K562 (cell line): Measurements from ENCODE around the gene FAM168B. TPM values are rescaled to one million over a fixed set of nuclear protein-coding genes. Genes with fewer than 3 reads are reported as not detected.
A peak's percentile ranks its signal among the peaks of the same experiment; 100 is the strongest.

Source experiments
- ASH1L ChIP-seq: fragments of 450-650 bp; IDR thresholded peaks from 2 replicates; pipeline ENCODE4 v1.6.1; 2018; ENCODE audit warnings: borderline replicate concordance, mild to moderate bottlenecking, low read depth; ENCODE audit not compliant: partially characterized antibody
- BRD9 ChIP-seq: fragments of 450-650 bp; IDR thresholded peaks from 2 replicates; pipeline ENCODE4 v1.6.1; 2018; ENCODE audit warnings: low read depth; ENCODE audit not compliant: partially characterized antibody
- E2F3 ChIP-seq: fragments of 250-450 bp; sonication (Bioruptor Pico); IDR thresholded peaks from 2 replicates; pipeline ENCODE4 v1.4.0; 2020; ENCODE audit warnings: mild to moderate bottlenecking
- LARP7 ChIP-seq: fragments of 450-650 bp; IDR thresholded peaks from 2 replicates; pipeline ENCODE4 v1.6.1; 2016
- PHTF2 ChIP-seq: fragments of 250-450 bp; sonication (Bioruptor Pico); IDR thresholded peaks from 2 replicates; pipeline ENCODE4 v1.5.0; 2021; ENCODE audit warnings: mild to moderate bottlenecking
- RBM25 ChIP-seq: fragments of 200-400 bp; formaldehyde crosslinking; IDR thresholded peaks from 2 replicates; pipeline ENCODE4 v1.6.1; 2018; ENCODE audit warnings: low read length, low read depth, moderate library complexity; ENCODE audit not compliant: severe bottlenecking
- SAFB2 ChIP-seq: fragments of 200-400 bp; formaldehyde crosslinking; IDR thresholded peaks from 2 replicates; pipeline ENCODE4 v1.6.1; 2018; ENCODE audit warnings: borderline replicate concordance, low read length, low read depth, moderate library complexity; ENCODE audit not compliant: severe bottlenecking
- ZBTB1 ChIP-seq: sonication (generic); formaldehyde crosslinking; IDR thresholded peaks from 2 replicates; pipeline ENCODE4 v1.8.1; 2023; ENCODE audit warnings: missing genetic modification reagents, low read depth, mild to moderate bottlenecking, borderline replicate concordance
- polyA plus RNA-seq, 8 experiments: library from polyadenylated mRNA; depleted of rRNA in 4 of 8; stranded (reverse) in 5 of 8; unstranded in 3 of 8; fragments of >200 nt; fragmentation: Nextera tagmentation in 2 of 8; fragmentation: Illumina TruSeq in 1 of 8; extraction: Ambion mirVana in 2 of 8; extraction: Trizol in 1 of 8; gene quantifications; 2 replicates each; pipeline versions ENCODE4 v1.2.1 to v1.2.3, GENCODE V29; 2011 to 2014; ENCODE audit warnings: inconsistent platforms in 1 of 8, missing spikeins in 1 of 8
- total RNA-seq, 7 experiments: library from RNA; depleted of rRNA in 6 of 7; stranded (reverse); fragments of >200 nt in 6 of 7; fragmentation: Illumina TruSeq in 2 of 7; extraction: Trizol in 2 of 7; gene quantifications; 2 replicates each; pipeline versions ENCODE4 v1.2.1 to v1.2.3, GENCODE V29; 2011 to 2021; ENCODE audit warnings: low replicate concordance in 1 of 7
- TF ChIP-seq, protein P1 (sequence below): fragments of 250-450 bp; sonication (Bioruptor Pico); IDR thresholded peaks from 2 replicates; pipeline ENCODE4 v1.4.0; 2020
- TF ChIP-seq, protein P2 (sequence below): fragments of 250-450 bp; sonication (Bioruptor Pico); IDR thresholded peaks from 2 replicates; pipeline ENCODE4 v1.8.0; 2022; ENCODE audit warnings: inconsistent platforms, mild to moderate bottlenecking, moderate library complexity, borderline replicate concordance
- TF ChIP-seq, protein P3 (sequence below): fragments of 200-600 bp; sonication (generic); IDR thresholded peaks from one replicate; pipeline ENCODE4 v1.6.1; 2012; ENCODE audit warnings: mild to moderate bottlenecking, low read depth, low read length, inconsistent platforms
- TF ChIP-seq, protein P4 (sequence below): sonication (generic); formaldehyde crosslinking; IDR thresholded peaks from 2 replicates; pipeline ENCODE4 v1.8.0; 2023; ENCODE audit warnings: mild to moderate bottlenecking, missing genetic modification reagents

The FAM168B gene
- total and polyA plus RNA-seq, 9 of the 15 experiments (the other 6 are each of a cell fraction or from before 2014, with no cell fraction given): 3.3 to 76.0 (median 46.1) TPM

DNA sequence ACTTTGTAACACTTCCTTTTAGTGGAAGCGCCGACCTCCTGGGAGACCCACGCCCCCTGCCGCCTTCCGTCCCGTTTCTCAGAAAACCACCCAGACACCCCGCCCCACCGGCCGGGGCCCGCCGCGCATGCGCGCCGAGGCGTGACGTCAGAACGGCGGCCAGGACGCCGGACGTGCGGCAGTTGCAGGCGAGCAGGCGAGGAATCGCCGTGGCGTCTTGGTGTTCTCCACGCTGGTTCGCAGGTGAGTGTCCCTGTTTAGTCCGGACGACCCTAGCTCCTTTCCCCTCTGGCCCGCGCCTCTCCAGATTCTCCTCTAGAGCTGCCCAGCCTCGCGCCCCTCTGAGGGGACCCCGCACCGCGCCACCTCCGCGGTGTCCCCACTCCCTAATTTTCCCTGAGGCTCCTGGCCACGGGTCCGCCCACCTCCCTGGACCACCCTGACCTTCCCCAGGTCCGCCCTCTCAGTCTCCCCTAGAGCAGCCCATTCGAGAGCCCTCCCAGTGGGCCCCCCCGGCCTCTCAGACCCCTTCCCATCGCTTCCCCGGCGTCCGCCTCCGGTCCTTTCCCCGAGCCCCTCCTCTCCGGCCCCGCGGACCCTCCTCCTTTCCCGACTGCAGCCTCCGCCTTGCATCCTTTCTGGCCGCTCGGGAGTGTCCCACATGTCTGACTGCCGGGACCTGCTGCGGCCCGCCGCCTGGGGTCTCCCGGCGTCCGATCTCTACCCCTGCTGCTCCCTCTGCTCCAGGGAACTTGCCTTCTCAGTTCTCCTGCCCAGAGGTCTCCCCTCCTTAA lies 12.1 kb upstream of the FAM168B start, which contains the start of gene PLEKHB2 (continued):
- TF ChIP-seq, protein P1, sequence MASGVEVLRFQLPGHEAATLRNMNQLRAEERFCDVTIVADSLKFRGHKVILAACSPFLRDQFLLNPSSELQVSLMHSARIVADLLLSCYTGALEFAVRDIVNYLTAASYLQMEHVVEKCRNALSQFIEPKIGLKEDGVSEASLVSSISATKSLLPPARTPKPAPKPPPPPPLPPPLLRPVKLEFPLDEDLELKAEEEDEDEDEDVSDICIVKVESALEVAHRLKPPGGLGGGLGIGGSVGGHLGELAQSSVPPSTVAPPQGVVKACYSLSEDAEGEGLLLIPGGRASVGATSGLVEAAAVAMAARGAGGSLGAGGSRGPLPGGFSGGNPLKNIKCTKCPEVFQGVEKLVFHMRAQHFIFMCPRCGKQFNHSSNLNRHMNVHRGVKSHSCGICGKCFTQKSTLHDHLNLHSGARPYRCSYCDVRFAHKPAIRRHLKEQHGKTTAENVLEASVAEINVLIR (CRISPR knock-in tag): peak; percentile 78
- TF ChIP-seq BRD9: no peak
- TF ChIP-seq, protein P2, sequence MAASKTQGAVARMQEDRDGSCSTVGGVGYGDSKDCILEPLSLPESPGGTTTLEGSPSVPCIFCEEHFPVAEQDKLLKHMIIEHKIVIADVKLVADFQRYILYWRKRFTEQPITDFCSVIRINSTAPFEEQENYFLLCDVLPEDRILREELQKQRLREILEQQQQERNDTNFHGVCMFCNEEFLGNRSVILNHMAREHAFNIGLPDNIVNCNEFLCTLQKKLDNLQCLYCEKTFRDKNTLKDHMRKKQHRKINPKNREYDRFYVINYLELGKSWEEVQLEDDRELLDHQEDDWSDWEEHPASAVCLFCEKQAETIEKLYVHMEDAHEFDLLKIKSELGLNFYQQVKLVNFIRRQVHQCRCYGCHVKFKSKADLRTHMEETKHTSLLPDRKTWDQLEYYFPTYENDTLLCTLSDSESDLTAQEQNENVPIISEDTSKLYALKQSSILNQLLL (CRISPR knock-in tag): no peak
- TF ChIP-seq RBM25: no peak
- TF ChIP-seq, protein P3, sequence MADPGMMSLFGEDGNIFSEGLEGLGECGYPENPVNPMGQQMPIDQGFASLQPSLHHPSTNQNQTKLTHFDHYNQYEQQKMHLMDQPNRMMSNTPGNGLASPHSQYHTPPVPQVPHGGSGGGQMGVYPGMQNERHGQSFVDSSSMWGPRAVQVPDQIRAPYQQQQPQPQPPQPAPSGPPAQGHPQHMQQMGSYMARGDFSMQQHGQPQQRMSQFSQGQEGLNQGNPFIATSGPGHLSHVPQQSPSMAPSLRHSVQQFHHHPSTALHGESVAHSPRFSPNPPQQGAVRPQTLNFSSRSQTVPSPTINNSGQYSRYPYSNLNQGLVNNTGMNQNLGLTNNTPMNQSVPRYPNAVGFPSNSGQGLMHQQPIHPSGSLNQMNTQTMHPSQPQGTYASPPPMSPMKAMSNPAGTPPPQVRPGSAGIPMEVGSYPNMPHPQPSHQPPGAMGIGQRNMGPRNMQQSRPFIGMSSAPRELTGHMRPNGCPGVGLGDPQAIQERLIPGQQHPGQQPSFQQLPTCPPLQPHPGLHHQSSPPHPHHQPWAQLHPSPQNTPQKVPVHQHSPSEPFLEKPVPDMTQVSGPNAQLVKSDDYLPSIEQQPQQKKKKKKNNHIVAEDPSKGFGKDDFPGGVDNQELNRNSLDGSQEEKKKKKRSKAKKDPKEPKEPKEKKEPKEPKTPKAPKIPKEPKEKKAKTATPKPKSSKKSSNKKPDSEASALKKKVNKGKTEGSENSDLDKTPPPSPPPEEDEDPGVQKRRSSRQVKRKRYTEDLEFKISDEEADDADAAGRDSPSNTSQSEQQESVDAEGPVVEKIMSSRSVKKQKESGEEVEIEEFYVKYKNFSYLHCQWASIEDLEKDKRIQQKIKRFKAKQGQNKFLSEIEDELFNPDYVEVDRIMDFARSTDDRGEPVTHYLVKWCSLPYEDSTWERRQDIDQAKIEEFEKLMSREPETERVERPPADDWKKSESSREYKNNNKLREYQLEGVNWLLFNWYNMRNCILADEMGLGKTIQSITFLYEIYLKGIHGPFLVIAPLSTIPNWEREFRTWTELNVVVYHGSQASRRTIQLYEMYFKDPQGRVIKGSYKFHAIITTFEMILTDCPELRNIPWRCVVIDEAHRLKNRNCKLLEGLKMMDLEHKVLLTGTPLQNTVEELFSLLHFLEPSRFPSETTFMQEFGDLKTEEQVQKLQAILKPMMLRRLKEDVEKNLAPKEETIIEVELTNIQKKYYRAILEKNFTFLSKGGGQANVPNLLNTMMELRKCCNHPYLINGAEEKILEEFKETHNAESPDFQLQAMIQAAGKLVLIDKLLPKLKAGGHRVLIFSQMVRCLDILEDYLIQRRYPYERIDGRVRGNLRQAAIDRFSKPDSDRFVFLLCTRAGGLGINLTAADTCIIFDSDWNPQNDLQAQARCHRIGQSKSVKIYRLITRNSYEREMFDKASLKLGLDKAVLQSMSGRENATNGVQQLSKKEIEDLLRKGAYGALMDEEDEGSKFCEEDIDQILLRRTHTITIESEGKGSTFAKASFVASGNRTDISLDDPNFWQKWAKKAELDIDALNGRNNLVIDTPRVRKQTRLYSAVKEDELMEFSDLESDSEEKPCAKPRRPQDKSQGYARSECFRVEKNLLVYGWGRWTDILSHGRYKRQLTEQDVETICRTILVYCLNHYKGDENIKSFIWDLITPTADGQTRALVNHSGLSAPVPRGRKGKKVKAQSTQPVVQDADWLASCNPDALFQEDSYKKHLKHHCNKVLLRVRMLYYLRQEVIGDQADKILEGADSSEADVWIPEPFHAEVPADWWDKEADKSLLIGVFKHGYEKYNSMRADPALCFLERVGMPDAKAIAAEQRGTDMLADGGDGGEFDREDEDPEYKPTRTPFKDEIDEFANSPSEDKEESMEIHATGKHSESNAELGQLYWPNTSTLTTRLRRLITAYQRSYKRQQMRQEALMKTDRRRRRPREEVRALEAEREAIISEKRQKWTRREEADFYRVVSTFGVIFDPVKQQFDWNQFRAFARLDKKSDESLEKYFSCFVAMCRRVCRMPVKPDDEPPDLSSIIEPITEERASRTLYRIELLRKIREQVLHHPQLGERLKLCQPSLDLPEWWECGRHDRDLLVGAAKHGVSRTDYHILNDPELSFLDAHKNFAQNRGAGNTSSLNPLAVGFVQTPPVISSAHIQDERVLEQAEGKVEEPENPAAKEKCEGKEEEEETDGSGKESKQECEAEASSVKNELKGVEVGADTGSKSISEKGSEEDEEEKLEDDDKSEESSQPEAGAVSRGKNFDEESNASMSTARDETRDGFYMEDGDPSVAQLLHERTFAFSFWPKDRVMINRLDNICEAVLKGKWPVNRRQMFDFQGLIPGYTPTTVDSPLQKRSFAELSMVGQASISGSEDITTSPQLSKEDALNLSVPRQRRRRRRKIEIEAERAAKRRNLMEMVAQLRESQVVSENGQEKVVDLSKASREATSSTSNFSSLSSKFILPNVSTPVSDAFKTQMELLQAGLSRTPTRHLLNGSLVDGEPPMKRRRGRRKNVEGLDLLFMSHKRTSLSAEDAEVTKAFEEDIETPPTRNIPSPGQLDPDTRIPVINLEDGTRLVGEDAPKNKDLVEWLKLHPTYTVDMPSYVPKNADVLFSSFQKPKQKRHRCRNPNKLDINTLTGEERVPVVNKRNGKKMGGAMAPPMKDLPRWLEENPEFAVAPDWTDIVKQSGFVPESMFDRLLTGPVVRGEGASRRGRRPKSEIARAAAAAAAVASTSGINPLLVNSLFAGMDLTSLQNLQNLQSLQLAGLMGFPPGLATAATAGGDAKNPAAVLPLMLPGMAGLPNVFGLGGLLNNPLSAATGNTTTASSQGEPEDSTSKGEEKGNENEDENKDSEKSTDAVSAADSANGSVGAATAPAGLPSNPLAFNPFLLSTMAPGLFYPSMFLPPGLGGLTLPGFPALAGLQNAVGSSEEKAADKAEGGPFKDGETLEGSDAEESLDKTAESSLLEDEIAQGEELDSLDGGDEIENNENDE: no peak
- no peak for TF ChIP-seq LARP7
- TF ChIP-seq PHTF2 (CRISPR knock-in tag): no peak
- TF ChIP-seq ZBTB1 (CRISPR knock-in tag): no peak
- TF ChIP-seq SAFB2: no peak
- TF ChIP-seq ASH1L: no peak
- TF ChIP-seq E2F3 (CRISPR knock-in tag): no peak
- TF ChIP-seq, protein P4, sequence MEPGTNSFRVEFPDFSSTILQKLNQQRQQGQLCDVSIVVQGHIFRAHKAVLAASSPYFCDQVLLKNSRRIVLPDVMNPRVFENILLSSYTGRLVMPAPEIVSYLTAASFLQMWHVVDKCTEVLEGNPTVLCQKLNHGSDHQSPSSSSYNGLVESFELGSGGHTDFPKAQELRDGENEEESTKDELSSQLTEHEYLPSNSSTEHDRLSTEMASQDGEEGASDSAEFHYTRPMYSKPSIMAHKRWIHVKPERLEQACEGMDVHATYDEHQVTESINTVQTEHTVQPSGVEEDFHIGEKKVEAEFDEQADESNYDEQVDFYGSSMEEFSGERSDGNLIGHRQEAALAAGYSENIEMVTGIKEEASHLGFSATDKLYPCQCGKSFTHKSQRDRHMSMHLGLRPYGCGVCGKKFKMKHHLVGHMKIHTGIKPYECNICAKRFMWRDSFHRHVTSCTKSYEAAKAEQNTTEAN: no peak
